ENCODE results near the gene FLVCR2. TPM values are rescaled to one million over a fixed set of nuclear protein-coding genes. Genes with fewer than 3 reads are reported as not detected.

FLVCR2 gene
- total RNA-seq, 2 experiments from 2014 or later = 0.50 to 4.4 TPM

GRCh38 chr14:75563931-75564330, 14.5 kb upstream of the FLVCR2 start:
- ATAC-seq (no peak), DNase-seq (no peak)
- Mint-ChIP-seq H3K9me3 (no peaks in the 10 kb centered on the region), H3K36me3 (ENCODE audit: low read depth) (no peaks in the 10 kb centered on the region), H3K27me3 (no peaks in the 10 kb centered on the region), H3K4me1 (ENCODE audit: low read depth) (peaks cover 81% of the 10 kb centered on the region), H3K27ac (no peak overlapping the region), H3K4me3 (no peak overlapping the region)
- ChIA-PET POLR2A (interaction anchor here (0.7 to 5.2 kb wide), 5 partner anchors 21 to 76 kb away, joined by 3 to 27 read pairs (median 3); partner anchors contain the start of gene BATF), CTCF (interaction anchor here (0.6 to 6.1 kb wide), 5 partner anchors 14 to 269 kb away, joined by 3 to 87 read pairs (median 7); partner anchors contain the start of genes BATF and FLVCR2)
- no peak for TF ChIP-seq CTCF (IDR thresholded peaks at IDR 0.05)
- intact Hi-C loops (cut with micrococcal nuclease) = loop anchor here (5.0 to 10.0 kb wide), 2 partner anchors 72 to 259 kb away; no protein-coding TSS in a partner anchor

GRCh38 chr14:75565056-75565455, 13.4 kb upstream of the FLVCR2 start:
- ATAC-seq (no peak), DNase-seq (no peak)
- Mint-ChIP-seq H3K4me1 (ENCODE audit: low read depth) (peaks cover 79% of the 10 kb centered on the region), H3K27ac (no peak overlapping the region), H3K36me3 (ENCODE audit: low read depth) (no peaks in the 10 kb centered on the region), H3K27me3 (no peaks in the 10 kb centered on the region), H3K4me3 (no peak overlapping the region), H3K9me3 (no peaks in the 10 kb centered on the region)
- CTCF ChIA-PET = interaction anchor here (6.1 kb wide), 1 partner anchor 13 kb away, joined by 29 read pairs; the partner anchor contains the start of gene FLVCR2
- POLR2A ChIA-PET = no interaction called here
- intact Hi-C loops (cut with micrococcal nuclease) = loop anchor here (10.0 kb wide), 1 partner anchor 260 kb away; no protein-coding TSS in a partner anchor
- TF ChIP-seq CTCF (IDR thresholded peaks at IDR 0.05) = no peak

DNA sequence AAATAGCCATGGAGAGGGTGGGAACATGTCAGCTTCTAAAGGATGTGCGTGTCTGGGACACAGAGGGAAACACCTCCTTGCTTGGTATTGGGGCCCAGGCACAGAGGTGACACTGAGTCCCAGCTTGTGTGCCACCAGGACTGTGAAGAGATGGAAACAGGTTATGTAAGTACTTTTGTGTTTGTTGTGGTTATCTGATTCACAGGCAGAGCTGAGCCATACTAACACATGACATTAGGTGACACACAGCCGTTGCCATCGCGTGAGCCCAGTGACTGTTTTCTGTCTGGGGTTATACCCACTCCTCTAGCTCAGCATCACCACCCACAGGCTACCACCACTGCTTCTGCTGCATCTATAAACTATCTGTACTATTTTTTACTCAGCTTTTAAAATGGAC, 12.1 kb upstream of the FLVCR2 start:
- no peaks in the 10 kb centered on the region for H3K9me3 Mint-ChIP-seq
- DNase-seq = peak; percentile 96
- POLR2A ChIA-PET = interaction anchor here (0.6 to 2.0 kb wide), 12 partner anchors 9 to 94 kb away, joined by 3 to 8 read pairs (median 4); partner anchors contain the start of genes BATF, ERG28 and TTLL5

GRCh38 chr14:75566752-75567151, 11.7 kb upstream of the FLVCR2 start:
- H3K4me1 Mint-ChIP-seq (ENCODE audit: low read depth) = peaks cover 76% of the 10 kb centered on the region

More for the DNA sequence above, 12.1 kb upstream of the FLVCR2 start:
- peaks cover 76% of the 10 kb centered on the region for H3K4me1 Mint-ChIP-seq (ENCODE audit: low read depth)
- intact Hi-C loops (cut with micrococcal nuclease) = loop anchor here (10.0 kb wide), 1 partner anchor 262 kb away; no protein-coding TSS in a partner anchor
- no peaks in the 10 kb centered on the region for H3K27me3 Mint-ChIP-seq
- peak; percentile 82 for ATAC-seq
- CTCF ChIA-PET = interaction anchor here (0.7 to 4.1 kb wide), 20 partner anchors 11 to 1195 kb away, joined by 3 to 37 read pairs (median 4); partner anchors contain the start of genes BATF, FLVCR2 and VASH1
- H3K36me3 Mint-ChIP-seq (ENCODE audit: low read depth) = no peaks in the 10 kb centered on the region
- H3K4me3 Mint-ChIP-seq = peak overlapping the region; percentile 30
- no peak for TF ChIP-seq CTCF (IDR thresholded peaks at IDR 0.05)
- peak overlapping the region; percentile 88 for H3K27ac Mint-ChIP-seq

More at GRCh38 chr14:75566752-75567151, 11.7 kb upstream of the FLVCR2 start:
- ATAC-seq (no peak), DNase-seq (no peak)
- POLR2A ChIA-PET = interaction anchor here (0.7 to 2.0 kb wide), 11 partner anchors 8 to 94 kb away, joined by 3 to 8 read pairs (median 5); partner anchors contain the start of genes BATF, ERG28 and TTLL5
- TF ChIP-seq CTCF (IDR thresholded peaks at IDR 0.05) = no peak
- no peaks in the 10 kb centered on the region for H3K27me3 Mint-ChIP-seq
- H3K36me3 Mint-ChIP-seq (ENCODE audit: low read depth) = no peaks in the 10 kb centered on the region
- H3K9me3 Mint-ChIP-seq = no peaks in the 10 kb centered on the region
- H3K27ac Mint-ChIP-seq = peak overlapping the region; percentile 88
- intact Hi-C loops (cut with micrococcal nuclease) = loop anchor here (10.0 kb wide), 1 partner anchor 262 kb away; no protein-coding TSS in a partner anchor
- CTCF ChIA-PET = interaction anchor here (0.7 to 4.1 kb wide), 20 partner anchors 10 to 1194 kb away, joined by 3 to 37 read pairs (median 4); partner anchors contain the start of genes BATF, FLVCR2 and VASH1
- H3K4me3 Mint-ChIP-seq = peak overlapping the region; percentile 30
